H1 (cell line): Measurements from ENCODE around the gene STXBP2. TPM values are rescaled to one million over a fixed set of nuclear protein-coding genes. Genes with fewer than 3 reads are reported as not detected.

Experiments
- microRNA-seq, 2 experiments: library from miRNA; unstranded; fragments of <30 nt; microRNA quantifications; one replicate each; pipeline versions ENCODE4 to v1.2.0, GENCODE V29; 2016 to 2020; ENCODE audit warnings: borderline microRNAs expressed in 2 of 2, borderline number of aligned reads in 2 of 2, borderline replicate concordance in 1 of 2
- polyA plus RNA-seq, 7 experiments: library from polyadenylated mRNA; depleted of rRNA in 3 of 7; stranded (reverse) in 5 of 7; unstranded in 2 of 7; fragments of >200 nt in 5 of 7; fragments of 200-250 nt in 2 of 7; gene quantifications; 1 replicate in 5 of 7; 2 replicates in 1 of 7; 4 replicates in 1 of 7; pipeline versions ENCODE4 v1.2.1 to v1.2.3, GENCODE V29; 2011 to 2013; ENCODE audit warnings: missing spikeins in 2 of 7, mixed read lengths in 2 of 7
- small RNA-seq: library from polyadenylated mRNA; stranded (forward); fragments of <200 nt; extraction: miRNeasy Mini kit (QIAGEN cat#:217004); gene quantifications from one replicate; pipeline ENCODE3, GENCODE V24; 2013; ENCODE audit not compliant: insufficient read depth
- total RNA-seq: library from RNA; stranded (reverse); fragmentation: NEBNext Ultra II Directional; extraction: Animal tissue kit (Norgen Biotek cat#: 25700); gene quantifications from 2 replicates; pipeline ENCODE4 v1.2.1, GENCODE V29; 2021

Gene STXBP2
- total and polyA plus RNA-seq, 2 of the 8 experiments (the other 6 are each of a cell fraction or from before 2014, with no cell fraction given): 52.9 to 53.8 TPM

Small RNA genes within 50 kb of the gene (microRNA-seq; reads per million reads assigned to microRNA genes)
- 0.41 to 0.46 reads per million in 2 experiments for gene MIR6792

Small RNA genes within 50 kb of the gene (small RNA-seq; reads per million reads assigned to genes)
- gene MIR6792: not detected

Other genes with a start within 250 kb of the STXBP2 start
- gene PEX11G, start 148.1 kb upstream of the STXBP2 start, total RNA-seq: 1.8 and 2.1 TPM in 2 replicates
- 4.3 and 5.3 TPM in 2 replicates for gene PEX11G, start 148.1 kb upstream of the STXBP2 start, polyA plus RNA-seq (2011; rRNA removed)
- gene ZNF358, start 121.0 kb upstream of the STXBP2 start, total RNA-seq: 40.0 and 44.0 TPM in 2 replicates
- gene ZNF358, start 121.0 kb upstream of the STXBP2 start, polyA plus RNA-seq (2011; rRNA removed): 60.3 and 117 TPM in 2 replicates
- gene MCOLN1, start 114.5 kb upstream of the STXBP2 start, total RNA-seq: 15.8 and 19.1 TPM in 2 replicates
- 40.0 and 42.8 TPM in 2 replicates for gene MCOLN1, start 114.5 kb upstream of the STXBP2 start, polyA plus RNA-seq (2011; rRNA removed)
- 121 and 123 TPM in 2 replicates for gene PNPLA6, start 101.4 kb upstream of the STXBP2 start, total RNA-seq
- gene PNPLA6, start 101.4 kb upstream of the STXBP2 start, polyA plus RNA-seq (2011; rRNA removed): 55.1 and 121 TPM in 2 replicates
- gene CAMSAP3, start 41.2 kb upstream of the STXBP2 start, total RNA-seq: 30.4 and 32.5 TPM in 2 replicates
- 11.4 and 19.6 TPM in 2 replicates for gene CAMSAP3, start 41.2 kb upstream of the STXBP2 start, polyA plus RNA-seq (2011; rRNA removed)
- gene XAB2, start 7.6 kb upstream of the STXBP2 start, total RNA-seq: 49.4 and 51.4 TPM in 2 replicates
- 48.2 and 74.4 TPM in 2 replicates for gene XAB2, start 7.6 kb upstream of the STXBP2 start, polyA plus RNA-seq (2011; rRNA removed)
- 105 and 127 TPM in 2 replicates for gene PET100, start 7.3 kb upstream of the STXBP2 start, total RNA-seq
- gene PET100, start 7.3 kb upstream of the STXBP2 start, polyA plus RNA-seq (2011; rRNA removed): 36.1 and 80.8 TPM in 2 replicates
- gene PCP2, start 3.4 kb upstream of the STXBP2 start, total RNA-seq: not detected in 2 replicates
- gene PCP2, start 3.4 kb upstream of the STXBP2 start, polyA plus RNA-seq (2011; rRNA removed): 0.49 TPM in 1 of 2 replicates, not detected in the other
- not detected in 2 replicates for gene RETN, start 31.9 kb downstream of the STXBP2 start, total RNA-seq
- not detected in 2 replicates for gene RETN, start 31.9 kb downstream of the STXBP2 start, polyA plus RNA-seq (2011; rRNA removed)
- not detected in 2 replicates for gene MCEMP1, start 40.0 kb downstream of the STXBP2 start, total RNA-seq
- gene MCEMP1, start 40.0 kb downstream of the STXBP2 start, polyA plus RNA-seq (2011; rRNA removed): 0.13 TPM in 1 of 2 replicates, not detected in the other
- 99.7 and 109 TPM in 2 replicates for gene TRAPPC5, start 43.7 kb downstream of the STXBP2 start, total RNA-seq
- gene TRAPPC5, start 43.7 kb downstream of the STXBP2 start, polyA plus RNA-seq (2011; rRNA removed): 120 TPM in 2 replicates
- gene FCER2, start 65.0 kb downstream of the STXBP2 start, total RNA-seq: 0.29 TPM in 1 of 2 replicates, not detected in the other
- 0.67 TPM in 2 replicates for gene FCER2, start 65.0 kb downstream of the STXBP2 start, polyA plus RNA-seq (2011; rRNA removed)
- gene CLEC4G, start 95.0 kb downstream of the STXBP2 start, total RNA-seq: 0.35 and 1.0 TPM in 2 replicates
- gene CLEC4G, start 95.0 kb downstream of the STXBP2 start, polyA plus RNA-seq (2011; rRNA removed): 2.9 and 3.2 TPM in 2 replicates
- 0.22 TPM in 1 of 2 replicates, not detected in the other for gene CD209, start 110.4 kb downstream of the STXBP2 start, total RNA-seq
- gene CD209, start 110.4 kb downstream of the STXBP2 start, polyA plus RNA-seq (2011; rRNA removed): 0.03 and 0.05 TPM in 2 replicates
- not detected in 2 replicates for gene CLEC4M, start 126.1 kb downstream of the STXBP2 start, total RNA-seq
- gene CLEC4M, start 126.1 kb downstream of the STXBP2 start, polyA plus RNA-seq (2011; rRNA removed): not detected in 2 replicates
- gene EVI5L, start 193.1 kb downstream of the STXBP2 start, total RNA-seq: 10.4 and 11.0 TPM in 2 replicates
- gene EVI5L, start 193.1 kb downstream of the STXBP2 start, polyA plus RNA-seq (2011; rRNA removed): 7.2 and 13.1 TPM in 2 replicates
- gene PRR36, start 237.3 kb downstream of the STXBP2 start, total RNA-seq: 23.9 and 25.3 TPM in 2 replicates
- 1.6 and 3.4 TPM in 2 replicates for gene PRR36, start 237.3 kb downstream of the STXBP2 start, polyA plus RNA-seq (2011; rRNA removed)